AML-193 (cell line): Measurements from ENCODE around the gene LCT.
"Not testable (repeated sequence)": the region's sequence is repeated elsewhere in the genome, so short reads cannot be mapped to it uniquely, and the experiment has no call there.

ENCODE experiments used
- DNase-seq, 2 experiments: peaks; one replicate each; lab custom pipeline; 2025; lab: John Stamatoyannopoulos, UW

Gene LCT

DNA sequence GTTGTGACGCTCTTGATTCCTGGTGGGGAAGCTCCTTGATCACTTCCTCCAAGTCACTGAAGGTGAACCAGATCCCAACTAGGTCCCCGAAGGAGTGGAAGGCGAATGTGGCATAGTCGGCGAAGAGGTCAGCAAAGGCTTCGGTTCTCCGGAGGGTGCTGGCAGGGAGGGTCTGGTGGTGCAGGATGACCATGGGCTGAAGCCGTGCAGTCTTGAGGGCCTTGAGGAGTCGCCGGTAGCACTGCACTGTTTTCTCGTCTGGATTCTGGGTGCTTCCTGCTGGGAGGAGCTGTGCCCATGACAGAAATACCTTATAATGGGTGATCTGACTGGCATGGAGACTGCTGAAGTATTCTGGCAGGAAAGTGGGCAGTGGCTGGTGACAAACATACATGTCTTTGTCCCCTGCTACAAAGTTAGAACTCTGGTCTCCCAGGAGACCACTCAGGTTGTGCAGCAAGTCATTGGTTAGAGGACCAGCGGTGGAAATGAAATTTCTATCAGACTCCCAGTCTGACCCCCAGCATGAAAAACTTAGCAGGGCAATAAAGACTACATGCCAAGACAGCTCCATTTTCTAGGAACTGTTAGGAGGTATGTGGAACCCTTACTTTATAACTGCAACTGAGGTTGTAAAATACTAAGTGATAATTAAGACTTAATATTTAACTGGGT is at the start of gene LCT:
TSS of gene LCT (minus strand) at position 589 of the 675 bp plus-strand sequence. CDS start at position 574, 15 bp downstream.
- DNase-seq: no peak

DNA sequence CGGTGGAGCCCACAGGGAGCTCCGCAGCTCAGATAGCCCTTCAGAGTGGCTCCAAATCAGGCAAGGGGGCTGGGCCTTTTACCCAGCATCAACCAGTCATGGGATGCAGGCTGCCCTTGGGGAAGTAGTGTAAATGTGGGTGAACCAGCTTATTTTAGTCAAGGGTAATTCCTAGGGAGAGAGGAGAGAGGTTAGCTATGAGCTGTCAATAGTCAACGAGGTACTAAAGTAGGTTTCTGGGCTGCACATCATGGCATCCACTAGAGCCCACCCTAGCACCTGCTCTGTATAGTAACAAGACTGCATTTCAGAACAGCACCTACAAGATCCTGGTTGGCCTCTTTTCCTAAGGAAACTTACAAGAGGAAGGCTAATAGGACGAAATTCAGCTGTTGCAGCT is 48.7 kb upstream of the LCT start:
- no peak for DNase-seq

GRCh38 chr2:135882415-135882814 is 45.4 kb upstream of the LCT start:
- no peak for DNase-seq

DNA sequence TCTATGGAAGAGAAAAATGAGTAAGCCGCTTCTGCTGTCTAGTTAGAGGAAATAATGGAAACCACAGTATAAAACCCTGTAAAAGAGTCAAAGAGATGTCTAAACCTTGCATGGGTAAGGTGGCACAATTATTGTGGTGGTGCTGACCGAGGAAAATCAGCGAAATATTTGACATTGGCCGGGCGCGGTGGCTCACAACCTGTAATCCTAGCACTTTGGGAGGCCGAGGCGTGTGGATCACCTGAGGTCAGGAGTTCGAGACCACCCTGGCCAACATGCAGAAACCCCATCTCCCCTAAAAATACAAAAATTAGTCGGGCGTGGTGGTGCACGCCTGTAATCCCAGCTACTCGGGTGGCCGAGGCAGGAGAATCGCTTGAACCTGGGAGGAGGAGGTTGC is 39.8 kb upstream of the LCT start:
- DNase-seq: not testable (repeated sequence)

DNA sequence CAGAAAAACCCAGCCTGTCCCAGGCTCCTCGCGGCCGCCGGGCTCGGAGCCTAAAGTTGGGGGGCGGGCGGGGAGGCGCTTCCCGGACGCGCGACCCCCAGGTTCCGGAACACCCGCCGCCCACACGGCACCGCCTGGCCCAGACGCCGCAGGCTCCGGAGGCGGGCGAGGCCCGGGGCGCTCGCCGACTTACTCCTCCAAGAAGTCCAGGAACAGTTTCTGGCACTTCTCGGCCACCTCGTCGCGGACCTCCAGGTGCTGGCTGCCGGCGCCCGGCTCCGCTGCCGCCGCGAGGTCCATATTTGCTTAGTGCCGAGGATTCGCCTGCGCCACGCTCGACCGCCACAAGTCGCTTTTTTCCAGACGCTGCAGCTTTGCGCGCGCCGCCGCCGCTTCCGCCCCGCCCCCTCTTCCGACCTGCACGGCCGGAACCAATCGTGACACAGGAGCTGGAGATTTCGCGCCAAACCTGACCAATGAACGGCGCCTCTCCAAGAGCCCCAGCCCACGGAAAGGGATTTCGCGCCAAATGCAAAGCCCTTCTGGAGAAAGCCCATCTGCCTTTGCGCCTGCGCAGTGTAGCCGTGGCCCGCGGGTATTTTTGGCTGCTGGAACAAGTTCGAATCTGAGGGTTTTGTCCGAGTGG is 39.2 kb upstream of the LCT start, which contains the start of gene MCM6:
TSS of gene MCM6 (minus strand) at position 378 of the 646 bp plus-strand sequence. CDS start at position 300, 78 bp downstream.
- peak; percentile 98 for DNase-seq

DNA sequence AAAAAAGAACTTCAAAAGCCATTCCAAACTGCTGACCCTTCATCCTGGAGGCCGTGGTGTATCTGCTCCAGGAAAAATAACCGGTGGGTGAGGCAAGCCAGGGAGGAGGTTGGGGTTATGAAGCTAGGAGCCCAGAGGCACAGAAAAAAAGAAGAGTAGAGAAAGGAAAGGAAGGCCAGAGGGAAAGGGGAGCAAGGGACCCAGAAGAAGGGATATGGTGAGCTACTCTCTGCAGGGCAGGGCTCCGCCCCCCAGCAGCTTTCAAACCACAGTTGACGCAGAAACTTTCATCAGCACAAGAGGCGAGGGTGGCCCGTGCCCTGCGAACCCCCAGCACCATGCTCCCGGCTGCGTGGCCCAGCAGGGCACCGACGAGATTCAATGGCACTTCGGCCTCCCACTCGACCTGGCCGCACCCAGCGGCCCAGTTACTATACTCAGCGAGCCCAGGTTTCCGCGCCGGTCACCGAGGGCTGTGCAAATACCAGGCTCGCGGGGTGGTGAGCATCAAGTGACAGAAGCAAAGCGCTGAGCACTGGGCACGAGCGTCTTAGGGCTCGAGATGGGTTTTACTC is 38.6 kb upstream of the LCT start:
- DNase-seq: peak; percentile 44 to 66

GRCh38 chr2:135874777-135875365 is 37.9 kb upstream of the LCT start:
- DNase-seq: no peak

DNA sequence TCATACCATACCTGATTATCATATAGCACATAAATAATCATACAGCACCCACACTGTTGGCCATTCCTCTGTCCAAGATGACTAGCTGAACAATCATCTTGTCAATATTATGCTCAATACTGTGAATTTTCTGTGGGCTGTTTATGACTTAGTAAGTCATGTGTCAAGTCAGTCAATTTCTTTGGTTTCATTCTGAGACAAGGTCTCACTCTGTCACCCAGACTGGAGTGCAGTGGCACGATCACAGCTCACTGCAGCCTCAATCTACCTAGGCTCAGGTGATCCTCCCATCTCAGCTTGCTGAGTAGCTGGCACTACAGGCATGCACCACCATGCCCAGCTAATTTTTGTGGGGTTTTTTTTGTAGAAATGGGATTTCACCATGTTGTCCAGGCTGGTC is 33.6 kb upstream of the LCT start:
- DNase-seq: no peak

DNA sequence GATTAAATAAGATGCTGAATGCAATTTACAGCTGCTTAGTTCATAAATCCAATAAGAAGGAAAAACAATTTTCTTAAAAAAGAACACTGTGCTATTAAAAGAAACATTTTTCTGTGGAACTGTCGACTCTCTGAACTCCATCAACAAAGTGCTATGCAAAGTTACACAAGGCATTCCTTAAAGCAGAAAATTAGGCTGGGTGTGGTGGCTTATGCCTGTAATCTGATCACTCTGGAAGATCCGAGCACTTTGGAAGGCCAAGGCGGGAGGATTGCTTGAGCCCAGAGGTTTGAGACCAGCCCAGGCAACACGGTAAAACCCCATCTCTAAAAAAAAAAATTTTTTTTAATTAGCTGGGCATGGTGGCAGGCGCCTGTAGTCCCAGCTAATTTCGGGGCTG is 26.2 kb upstream of the LCT start:
- no peak for DNase-seq

DNA sequence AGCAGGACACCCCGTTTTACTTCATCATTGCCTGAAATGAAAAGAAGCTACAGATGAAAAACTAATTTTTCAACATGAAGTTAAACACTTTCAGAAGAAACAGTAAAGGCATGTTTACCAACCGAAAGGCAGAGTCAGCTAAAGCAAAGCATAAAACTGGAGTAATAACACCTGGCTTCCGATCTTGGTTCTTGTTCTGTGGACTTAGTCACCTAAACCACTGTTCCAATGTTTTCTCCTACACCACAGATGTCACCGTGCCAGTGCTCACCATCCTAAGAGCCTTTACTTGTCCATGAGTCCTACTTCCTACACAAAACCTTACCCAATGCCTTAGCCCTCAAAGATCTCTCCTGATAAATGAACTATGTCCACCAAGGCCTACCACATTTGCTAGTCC is 25.7 kb upstream of the LCT start:
- DNase-seq: no peak

GRCh38 chr2:135853401-135853800 is 16.4 kb upstream of the LCT start:
- no peak for DNase-seq

- DNase-seq: no peak
Measured at GRCh38 chr2:135851858-135852257, 14.9 kb upstream of the LCT start.

DNA sequence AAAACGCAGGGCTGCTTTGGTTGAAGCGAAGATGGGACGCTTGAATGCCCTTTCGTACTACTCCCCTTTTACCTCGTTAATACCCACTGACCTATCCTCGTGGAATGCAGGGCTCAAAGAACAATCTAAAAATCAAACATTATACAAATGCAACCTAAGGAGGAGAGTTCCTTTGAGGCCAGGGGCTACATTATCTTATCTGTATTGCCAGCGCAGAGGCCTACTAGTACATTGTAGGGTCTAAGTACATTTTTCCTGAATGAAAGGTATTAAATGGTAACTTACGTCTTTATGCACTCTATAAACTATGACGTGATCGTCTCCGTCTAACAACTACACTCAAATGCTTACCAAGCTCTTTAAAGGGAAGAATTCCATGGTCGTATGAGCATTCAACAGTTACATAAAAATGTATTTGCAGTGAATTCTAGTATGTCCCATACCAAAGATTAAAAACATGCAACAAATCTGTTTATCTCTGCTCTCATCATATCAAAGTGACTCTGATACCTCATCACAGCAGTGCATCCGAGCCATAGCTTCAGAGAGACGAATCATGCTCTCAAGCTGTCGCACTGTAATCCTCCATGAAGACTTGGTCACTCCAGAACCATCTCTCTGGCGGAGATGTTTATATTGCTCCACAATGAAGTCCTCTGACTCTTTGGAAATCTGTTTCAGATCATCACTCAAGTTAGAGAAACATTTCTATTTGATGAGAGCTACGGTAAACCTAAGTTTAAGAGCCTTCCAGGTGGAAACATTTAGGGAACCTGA is 14.1 kb upstream of the LCT start:
- no peak for DNase-seq

DNA sequence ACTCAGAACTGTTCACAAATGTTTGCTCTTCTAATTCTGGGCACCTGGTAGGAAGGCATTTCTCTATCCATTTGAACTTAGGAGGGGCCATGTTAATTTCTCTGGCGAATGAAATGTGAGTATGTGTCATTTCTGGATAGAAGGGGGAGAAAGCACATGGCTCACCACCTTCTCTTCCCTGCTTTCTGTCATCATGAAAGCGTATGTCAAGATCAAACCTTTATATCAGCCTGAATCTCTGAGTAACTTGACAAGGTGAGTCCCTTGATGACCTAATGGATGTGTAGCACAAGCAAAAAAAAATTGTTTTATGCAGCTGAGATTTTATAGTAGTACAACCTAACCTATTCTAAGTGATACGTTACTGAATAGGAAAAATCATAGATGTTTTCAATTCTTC is 12.1 kb upstream of the LCT start:
- no peak for DNase-seq

GRCh38 chr2:135845997-135846396 is 9.0 kb upstream of the LCT start:
- DNase-seq: no peak

DNA sequence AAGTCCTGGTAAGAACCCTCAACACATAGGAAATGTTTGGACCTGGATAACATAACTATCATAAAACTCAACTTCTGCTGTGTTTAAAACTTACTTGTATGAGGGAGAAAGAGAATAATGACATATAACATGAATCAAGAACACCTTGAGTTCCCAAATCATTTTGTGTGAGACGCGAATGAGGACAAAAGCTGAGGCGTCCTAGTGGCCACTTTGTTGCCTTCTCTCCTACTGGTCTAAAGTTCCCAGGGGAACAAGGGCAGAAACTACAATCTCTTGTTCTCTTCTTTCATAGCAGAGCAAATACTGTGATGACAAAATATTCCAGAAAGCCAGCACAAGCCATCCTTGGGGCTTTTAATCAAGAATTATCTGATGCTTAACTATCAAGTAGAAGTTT is 8.3 kb upstream of the LCT start:
- no peak for DNase-seq

GRCh38 chr2:135844301-135844895 is 7.4 kb upstream of the LCT start:
- DNase-seq: no peak

- DNase-seq: no peak
Measured at GRCh38 chr2:135843671-135844070, 6.7 kb upstream of the LCT start.

- no peak for DNase-seq
Measured at GRCh38 chr2:135840601-135841000, 3.6 kb upstream of the LCT start.

- no peak for DNase-seq
Measured at GRCh38 chr2:135839713-135840112, 2.7 kb upstream of the LCT start.

DNA sequence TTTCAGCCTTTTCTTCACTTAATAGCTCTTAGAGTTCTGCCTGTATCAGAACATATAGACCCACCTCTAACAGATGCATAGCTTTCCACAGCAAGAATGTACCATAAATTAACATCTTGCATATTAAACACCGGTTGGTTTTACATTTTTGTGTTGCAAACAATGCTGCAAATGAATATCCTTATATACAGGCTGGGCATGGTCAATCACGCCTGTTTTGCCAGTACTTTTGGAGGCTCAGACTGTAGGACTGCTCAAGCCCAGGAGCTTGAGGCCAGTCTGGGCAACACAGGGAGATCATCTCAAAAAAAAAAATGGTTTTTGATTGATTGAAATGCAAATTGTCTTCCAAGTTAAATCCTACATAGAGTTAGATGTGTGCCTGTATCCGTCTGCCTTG is 1.5 kb upstream of the LCT start:
- DNase-seq: no peak

DNA sequence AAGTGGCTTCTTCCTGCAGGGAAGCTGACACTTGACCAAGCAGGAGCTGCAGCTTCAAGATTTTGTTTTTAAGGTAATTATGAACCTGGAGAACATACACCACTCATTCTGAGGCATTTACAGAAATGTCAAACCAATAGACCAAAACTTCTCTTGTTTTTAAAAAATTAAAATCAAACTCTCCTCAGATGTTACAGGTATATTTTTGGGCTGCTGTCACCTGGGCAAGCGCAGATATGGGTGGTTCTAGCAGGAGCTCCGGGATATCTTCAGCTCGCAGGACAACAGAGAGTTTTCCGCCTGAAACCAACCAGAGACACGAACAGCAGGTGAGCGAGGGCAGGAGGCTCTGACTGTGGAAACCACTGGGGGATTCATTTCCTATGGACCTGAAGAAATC is 4.1 kb downstream of the LCT start:
- DNase-seq: no peak
